ENCODE data around the gene DNAAF3.

The DNAAF3 gene

DNA sequence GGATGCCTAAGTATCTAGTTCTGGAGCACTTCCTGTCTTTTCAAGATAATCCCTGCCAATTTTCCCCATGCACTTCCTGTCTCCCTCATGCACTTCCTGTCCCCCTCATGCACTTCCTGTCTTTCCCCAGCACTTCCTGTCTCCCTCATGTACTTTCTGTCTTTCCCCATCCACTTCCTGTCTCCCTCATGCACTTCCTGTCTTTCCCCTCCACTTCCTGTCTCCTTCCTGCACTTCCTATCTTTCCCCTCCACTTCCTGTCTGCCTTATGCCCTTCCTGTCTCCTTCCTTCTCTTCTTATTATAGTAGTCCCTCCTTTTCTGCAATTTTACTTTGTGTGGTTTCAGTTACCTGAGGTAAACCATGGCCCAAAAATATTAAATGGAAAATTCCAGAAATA lies 14.4 kb downstream of the DNAAF3 start:
- DNase-seq: peak; percentile 87

DNA sequence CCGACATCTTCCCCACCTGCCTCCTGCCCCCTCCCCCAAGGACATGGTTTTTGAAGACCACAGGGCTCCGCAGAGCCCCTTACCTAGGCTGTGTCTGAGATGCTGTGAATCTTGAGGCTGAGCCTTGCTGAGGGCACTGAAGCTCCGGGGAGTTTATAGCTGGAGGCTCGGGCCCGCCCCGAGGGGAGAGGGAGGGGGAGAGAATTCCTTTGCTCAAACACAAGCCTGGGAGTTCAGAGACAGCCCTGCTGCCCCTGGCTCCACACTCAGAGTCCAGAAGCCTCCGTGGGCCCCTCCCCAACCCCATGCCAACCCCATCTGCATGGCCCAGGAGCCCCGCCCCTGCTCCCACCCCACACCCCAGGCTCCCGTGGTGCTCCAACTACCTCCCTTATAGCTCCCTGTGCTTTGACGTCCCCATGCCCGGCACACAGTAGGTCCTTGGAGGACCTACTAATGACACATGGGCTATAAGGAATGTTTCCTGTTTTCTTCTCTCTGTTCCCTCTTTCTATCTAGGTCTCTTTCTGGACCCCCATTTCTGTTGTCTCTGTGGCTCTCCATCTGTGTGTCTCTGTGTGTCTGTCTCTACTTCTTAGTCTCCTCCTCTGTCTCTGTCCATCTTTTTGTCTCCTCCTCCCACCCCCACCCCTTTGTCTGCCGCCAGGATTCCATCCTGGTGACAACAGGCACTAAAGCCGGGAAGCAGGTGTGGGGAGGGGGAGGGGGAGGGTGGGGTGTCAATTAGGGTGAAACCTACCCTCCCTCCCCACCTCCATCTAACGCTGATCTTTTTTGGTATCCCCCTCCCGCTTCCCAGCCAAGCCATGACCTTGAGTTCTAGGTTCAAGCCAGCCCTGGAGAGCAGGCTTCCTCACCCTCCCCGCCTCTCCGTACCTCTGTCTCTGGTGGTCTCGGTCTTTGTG lies 17.1 kb downstream of the DNAAF3 start, which contains the start of gene TNNT1:
TSS of gene TNNT1 (minus strand) at position 129 of the 926 bp plus-strand sequence. CDS start 2,049 bp downstream, outside the sequence.
- no peak for DNase-seq

DNA sequence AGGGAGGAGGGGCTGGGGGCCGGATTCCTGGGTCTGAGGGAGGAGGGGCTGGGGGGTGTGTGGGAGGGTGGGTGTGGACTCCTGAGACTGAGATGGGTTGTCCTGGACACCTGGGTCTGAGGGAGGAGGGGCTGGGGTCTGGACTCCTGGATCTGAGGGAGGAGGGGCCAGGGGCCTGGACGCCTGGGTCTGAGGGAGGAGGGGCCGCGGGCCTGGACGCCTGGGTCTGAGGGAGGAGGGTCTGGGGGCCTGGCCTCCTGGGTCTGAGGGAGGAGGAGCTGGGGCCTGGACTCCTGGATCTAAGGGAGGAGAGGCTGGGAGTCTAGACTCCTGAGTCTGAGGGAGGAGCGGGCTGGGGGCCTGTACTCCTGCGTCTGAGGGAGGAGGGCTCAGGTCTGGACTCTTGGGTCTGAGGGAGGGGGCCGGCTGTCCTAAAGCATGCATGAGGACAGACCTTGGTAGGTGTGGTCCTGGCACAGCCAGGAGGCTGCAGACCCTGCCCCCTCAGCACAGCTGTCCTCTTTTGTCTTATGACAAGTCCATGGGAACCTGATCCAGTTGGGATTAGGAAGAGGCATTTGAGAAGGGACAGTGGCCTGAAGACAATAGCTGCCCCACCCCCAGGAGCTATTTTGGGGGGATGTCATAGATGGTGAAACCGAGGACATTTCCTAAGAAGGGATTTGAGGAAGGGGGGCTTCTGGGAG lies 18.7 kb downstream of the DNAAF3 start:
- no peak for DNase-seq

DNA sequence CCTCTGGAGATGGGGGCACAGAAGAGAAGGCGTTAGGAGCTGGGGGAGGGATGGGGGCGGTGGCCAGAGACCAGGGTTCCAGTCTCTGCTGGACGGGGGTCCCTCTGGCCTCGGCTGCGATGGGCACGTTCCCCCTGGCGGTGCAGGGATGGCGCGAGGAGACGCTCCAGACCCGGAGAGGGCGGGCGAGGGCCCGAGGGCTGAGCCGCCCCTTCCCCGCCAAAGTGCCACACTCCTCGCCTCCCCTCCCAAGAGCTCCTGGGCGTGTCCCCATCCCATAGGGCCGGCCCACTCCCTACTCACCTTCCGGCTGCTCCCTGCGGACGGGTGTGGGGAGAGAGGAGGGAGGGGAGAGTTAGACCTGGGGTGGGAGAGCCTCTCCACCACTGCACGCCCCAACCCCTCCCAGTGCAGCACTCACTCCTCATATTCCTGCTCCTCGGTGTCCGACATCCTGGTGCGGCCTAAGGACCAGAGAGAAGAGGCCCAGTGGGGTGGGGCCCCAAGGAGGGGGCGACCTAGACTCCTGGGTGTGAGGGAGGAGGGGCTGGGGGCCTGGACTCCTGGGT lies 19.6 kb downstream of the DNAAF3 start:
- peak; percentile 79 for DNase-seq

DNA sequence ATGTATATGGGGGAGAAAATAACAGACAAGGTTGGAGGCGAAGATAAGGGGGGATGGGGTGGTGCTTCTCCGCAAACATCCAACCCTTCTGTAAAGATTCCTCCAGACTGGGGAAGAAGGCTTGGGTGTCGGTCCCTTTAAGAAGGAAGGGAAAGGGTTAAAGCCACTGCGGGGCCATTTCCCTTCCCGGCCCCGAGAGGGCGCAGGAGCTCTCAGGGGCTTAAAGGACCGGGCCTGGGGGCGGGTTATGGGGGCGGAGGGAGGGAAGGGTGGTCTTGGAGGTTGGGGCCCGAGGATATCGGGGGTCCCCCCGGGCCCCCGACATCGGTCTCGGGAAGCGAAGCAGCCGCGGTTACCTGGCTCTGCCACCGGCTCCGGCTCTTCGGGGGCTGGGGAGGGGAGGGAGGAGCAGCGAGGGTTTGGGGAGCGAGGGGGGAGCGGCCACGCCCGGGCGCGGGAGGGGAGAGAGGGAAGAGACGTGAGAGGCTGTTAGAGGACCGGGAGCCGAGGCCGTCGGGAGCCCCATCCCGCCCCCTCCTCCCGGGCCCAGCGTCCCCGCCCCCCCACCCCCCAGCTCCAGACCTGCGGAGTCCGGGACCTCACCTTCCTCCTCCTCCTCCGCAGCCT lies 20.2 kb downstream of the DNAAF3 start:
- peak; percentile 76 for DNase-seq

DNA sequence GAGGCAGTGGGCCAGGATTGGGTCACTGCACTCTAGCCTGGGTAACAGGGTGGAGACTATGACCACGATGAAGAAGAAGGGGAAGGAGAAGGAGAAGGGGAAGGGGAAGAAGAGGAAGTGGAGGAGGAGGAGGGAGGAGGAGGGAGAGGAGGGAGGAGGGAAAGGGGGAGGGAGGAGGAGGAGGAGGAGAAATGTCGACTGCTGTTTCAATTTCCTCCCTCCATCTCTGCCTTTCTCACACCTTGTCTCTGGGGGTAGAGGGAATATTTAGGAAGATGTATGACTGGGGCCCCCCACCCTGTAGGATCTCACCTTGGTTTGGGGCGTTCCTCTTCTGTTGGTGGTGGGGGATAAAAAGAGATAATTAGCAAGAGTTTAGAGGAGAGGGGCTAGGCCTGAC lies 21.2 kb downstream of the DNAAF3 start:
- DNase-seq: no peak

DNA sequence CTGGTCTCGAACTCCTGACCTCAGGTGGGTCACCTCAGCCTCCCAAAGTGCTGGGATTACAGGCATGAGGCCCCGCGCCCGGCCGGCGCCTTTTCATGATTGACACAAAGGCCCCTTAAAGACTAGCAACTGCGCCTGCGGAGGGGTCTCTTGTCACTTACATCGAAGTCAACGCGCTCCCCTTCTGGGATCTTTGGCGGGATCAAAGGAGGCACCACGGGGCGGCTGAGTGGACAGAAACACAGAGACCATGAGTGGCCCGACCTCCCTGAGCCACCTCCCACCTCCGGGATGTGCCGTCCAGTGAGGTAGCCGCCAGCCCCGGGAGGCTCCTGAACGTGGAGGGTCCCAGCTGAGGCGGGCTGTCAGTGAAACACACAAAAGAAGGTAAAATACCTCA lies 24.7 kb downstream of the DNAAF3 start:
- no peak for DNase-seq

DNA sequence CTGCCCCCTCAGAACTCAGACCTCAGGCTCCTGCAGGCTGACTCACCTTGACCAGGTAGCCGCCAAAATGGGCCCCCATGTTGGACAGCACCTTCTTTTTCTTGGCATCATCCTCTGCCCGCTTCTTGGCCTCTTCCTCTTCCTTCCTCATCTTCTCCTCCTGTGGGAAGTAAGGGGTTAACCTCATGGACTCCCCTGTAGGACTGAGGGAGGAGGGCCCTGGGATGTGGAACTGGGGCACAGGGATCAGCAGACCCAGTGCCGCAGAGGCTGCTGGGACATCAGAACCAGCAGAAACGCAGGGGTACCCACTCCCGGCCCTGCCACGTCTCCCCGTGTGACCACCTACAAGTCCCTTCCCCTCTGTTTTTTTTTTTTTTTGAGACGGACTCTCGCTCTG lies 28.5 kb downstream of the DNAAF3 start:
- no peak for DNase-seq

DNA sequence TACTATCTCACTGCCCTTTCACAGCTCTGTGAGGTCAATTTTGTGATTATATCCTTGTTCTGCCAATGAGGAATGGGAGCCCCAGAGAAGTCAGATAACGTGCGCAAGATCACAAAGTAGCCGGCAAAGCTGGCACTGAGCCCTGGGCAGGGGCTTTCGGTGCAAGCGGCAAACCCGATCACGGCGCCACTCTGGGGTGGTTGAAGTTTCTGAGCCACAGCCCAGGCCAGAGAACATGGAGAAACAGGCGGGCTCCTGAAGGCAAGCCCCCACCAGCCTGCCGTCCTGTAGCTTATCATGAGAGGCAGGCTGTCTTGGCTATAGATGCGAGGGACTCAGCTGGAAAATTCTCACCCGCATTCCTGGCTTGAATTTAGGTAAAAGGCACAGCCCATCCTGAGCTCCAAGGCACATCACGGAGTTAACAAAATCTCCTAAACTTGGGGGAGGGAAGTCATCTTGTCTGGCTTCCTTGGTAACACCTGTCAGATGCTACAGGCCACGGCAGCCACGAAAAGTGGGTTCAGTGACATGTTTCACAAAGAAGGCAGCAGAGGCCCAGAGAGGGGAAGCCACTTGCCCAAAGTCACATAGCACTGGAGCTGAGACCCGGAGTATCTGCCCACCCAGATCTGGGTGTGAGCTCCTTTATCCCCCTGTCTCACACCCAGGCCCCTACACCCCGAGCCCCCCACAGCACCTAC lies 29.9 kb downstream of the DNAAF3 start:
- DNase-seq: no peak

DNA sequence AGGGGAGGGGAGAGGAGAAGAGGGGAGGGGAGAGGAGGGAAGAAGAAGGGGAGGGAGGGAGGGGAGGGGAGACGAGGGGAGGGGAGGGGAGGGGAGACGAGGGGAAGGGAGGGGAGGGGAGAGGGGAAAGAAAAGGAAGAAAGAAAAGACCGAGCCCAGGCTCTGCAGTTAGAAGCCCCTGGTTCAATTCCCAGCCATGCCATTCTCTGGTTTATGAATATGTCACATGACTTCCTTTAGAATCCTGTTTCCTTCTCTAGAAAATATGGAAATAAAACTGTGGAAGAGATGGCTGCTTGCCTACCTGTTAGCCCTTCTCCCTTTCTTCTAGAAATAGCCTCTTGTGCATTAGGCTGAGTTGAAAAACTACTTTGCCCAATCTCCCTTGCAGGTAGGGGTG lies 31.7 kb downstream of the DNAAF3 start:
- DNase-seq: no peak

DNA sequence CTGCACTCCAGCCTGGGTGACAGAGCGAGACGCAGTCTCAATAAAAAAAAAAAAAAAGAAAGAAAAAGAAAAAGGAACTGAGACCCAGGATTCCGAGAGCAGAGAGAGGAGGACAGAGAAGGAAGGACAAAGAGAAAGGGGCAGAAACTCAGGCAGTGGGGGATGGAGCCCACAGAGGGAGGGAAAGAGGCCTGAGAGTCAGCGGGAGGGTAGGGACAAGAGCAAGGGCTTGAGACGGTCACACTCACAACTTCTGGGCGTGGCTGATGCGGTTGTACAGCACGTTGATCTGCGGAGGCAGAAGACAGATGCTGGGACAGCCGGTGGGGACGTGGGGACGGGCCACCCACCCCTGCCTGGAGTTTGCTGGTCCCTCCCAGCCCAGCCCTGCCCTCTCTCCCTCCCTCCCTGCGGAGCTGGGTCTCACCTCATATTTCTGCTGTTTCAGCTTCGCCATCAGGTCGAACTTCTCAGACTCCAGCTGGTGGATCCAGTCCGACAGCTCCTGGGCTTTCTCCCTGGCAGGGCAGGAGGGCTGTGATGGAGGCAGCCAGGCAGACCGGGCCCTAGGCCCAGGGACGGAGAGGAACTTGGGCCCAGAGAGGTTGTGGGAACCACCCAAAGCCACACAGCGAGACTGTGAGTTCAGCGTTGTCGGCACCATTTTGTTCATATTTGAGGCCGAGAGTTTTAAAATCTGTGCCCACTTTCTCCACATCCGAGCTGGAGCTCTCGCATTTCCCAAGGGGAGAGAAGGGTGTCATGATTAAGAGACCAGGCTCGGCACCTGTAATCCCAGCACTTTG lies 32.6 kb downstream of the DNAAF3 start:
- DNase-seq: no peak

DNA sequence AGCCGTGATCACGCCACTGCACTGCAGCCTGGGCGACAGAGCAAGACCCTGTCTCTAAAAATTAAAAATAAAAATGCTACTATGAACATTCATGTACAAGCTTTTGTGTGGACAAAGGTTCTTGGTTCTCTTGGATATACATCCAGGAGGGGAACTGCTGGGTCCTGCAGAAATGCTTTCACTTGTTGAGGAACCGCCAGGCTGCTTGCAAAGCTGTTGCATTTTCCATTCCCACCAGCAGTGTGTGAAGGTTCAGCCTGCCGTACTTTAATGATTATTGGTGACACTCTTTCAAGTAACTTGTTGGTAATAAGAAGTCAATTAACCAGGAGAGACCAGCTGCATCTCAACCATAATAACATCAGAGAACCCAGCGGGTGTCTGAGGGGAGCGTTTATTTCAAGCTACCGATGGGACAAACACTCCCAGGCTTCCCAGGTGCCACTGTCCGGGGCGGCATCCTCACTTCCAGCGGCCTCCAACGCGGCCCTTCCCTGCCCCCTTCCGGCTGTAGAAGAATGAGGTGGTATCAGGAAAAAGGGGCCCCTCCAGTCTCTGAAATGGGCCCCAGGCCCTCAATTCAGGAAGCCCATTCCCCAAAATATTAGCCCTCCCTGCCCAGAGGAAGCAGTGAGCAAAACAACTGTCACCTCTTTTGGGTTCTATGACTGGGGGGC lies 33.8 kb downstream of the DNAAF3 start:
- DNase-seq: no peak

DNA sequence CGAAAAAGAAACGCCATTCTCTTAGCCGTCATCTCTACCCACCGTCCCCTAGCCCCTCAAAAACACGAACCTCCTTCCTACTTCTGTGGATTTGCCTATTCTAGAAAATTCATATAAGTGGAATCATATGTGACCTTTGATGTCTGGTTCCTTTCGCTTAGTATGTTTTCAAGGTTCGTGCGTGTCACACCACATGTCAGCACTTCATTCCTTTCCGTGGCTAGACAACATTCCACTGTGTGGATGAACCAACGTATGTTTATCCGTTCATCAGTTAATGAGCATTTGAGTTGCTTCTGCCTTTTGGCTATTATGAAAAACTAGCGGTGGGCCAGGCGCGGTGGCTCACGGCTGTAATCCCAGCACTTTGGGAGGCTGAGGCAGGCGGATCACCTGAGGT lies 35.0 kb downstream of the DNAAF3 start:
- no peak for DNase-seq

DNA sequence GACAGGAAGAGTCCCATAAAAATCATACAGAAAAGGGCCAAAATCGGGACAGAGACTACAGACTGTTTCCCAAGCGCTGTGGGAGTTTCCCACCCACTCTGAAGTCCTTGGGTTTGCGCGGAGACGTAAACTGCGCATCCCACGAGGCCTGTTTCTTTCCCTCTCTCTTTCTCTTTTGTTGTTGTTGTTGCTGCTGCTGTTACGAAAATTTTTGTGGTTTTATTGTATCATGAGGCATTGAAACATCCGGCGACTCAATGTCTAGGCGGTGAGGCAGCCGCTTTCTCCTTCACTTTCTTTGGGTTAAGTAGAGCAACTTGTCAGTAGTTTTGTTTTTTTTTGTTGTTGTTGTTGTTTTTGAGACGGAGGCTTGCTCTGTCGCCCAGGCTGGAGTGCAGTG lies 47.4 kb downstream of the DNAAF3 start:
- DNase-seq: no peak

DNA sequence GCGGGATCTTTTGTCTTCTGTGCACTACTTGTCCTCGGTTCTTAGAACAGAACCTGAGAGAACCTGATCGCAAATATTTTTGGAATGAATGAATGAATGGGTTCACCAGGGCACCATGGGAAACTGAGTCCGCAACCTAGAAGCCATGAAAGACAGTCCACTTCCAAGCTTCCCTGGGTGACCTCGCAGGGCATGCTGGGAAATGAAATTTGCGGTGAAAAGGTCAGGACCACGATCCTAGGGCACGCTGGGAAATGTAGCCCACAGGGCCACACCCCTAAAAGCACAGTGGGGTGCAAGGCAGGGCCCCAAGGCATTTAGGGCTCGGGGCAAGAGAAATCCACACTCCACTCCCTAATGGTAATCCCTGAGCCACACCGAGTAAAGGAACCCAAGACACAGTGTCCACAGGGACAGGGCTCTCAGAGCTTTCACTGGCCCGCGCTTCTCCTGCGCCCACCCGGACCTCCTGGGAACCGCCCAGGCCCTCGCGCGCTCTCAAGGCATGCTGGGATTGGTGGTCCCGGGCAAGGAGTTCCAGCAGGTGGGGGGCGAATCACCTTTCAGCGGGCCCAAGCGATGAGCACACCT lies 47.9 kb downstream of the DNAAF3 start:
- DNase-seq: no peak

DNA sequence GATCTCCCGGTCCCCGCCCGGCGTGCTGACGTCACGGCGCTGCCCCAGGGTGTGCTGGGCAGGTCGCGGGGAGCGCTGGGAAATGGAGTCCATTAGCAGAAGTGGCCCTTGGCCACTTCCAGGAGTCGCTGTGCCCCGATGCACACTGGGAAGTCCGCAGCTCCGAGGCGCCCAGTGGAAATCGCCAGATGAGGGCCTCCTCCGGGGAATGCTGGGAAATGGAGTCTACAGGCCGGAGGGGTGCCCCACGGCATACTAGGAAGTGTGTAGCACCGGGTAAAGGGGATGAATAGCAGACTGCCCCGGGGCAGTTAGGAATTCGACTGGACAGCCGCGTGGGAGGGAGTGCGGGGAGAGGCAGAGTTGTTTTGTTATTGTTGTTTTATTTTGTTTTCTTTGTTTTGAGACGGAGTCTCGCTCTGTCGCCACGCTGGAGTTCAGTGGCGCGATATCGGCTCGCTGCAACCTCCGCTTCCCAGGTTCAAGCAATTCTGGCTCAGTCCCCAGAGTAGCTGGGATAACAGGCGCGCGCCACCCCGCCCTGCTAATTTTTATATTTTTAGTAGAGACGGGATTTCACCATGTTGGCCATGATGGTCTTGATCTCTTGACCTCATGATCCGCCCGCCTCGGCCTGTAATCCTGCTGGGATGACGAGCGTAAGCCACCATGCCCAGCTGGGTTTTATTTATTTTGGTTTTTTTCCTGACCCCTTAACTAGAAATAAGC lies 48.6 kb downstream of the DNAAF3 start:
- peak; percentile 97 for DNase-seq

DNA sequence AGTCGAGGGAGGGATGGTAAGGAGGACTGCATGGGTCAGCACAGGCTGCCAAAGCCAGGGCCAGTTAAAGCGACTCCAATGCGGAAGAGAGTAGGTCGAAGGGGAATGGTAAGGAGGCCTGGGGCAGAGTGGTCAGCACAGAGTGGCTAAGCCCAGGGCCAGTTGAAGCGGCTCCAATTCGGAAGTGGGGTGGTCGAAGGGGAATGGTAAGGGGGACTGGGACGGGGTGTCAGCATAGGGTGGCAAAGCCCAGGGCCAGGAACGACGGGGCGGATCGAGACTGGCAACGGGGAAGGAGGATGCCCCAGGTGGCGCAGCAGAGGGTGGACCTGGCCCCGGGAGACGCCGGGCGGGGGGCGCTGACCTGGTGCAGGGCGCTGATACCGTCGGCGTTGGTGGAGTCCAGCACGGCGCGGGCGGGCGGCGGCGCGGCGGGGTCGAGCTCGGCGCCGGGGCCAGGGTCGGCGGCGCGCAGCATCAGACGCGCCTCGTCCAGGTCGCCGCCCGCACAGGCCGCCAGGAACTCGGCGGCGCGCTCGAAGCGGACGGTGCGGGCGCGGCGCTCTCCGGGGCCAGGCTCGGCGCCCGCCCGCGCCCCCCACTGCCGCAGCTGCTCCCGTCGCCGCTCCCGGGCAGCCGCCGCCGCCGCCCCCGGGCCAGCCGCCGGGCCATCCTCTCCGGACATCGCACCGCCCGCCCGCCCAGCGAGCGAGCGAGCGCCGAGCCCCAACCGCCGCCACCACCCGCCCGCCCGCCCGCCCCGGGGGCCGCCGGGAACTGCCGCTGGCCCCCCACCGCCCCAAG lies 49.4 kb downstream of the DNAAF3 start, which contains the start of gene PPP1R12C:
TSS of gene PPP1R12C (minus strand) at position 779 of the 804 bp plus-strand sequence. CDS start at position 685, 94 bp downstream.
- DNase-seq: no peak

DNA sequence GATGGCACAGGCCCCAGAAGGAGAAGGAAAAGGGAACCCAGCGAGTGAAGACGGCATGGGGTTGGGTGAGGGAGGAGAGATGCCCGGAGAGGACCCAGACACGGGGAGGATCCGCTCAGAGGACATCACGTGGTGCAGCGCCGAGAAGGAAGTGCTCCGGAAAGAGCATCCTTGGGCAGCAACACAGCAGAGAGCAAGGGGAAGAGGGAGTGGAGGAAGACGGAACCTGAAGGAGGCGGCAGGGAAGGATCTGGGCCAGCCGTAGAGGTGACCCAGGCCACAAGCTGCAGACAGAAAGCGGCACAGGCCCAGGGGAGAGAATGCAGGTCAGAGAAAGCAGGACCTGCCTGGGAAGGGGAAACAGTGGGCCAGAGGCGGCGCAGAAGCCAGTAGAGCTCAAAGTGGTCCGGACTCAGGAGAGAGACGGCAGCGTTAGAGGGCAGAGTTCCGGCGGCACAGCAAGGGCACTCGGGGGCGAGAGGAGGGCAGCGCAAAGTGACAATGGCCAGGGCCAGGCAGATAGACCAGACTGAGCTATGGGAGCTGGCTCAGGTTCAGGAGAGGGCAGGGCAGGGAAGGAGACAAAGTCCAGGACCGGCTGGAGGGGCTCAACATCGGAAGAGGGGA lies 50.1 kb downstream of the DNAAF3 start:
- DNase-seq: no peak

Data from NCI-H2171 (cell line).